ENCODE results near the gene ZNF865.
A peak's percentile ranks its signal among the peaks of the same experiment; 100 is the strongest.

- TF ChIP-seq CTCF (IDR thresholded peaks at IDR 0.05; ENCODE audit: low read length) (peak; percentile 84), EZH2phosphoT487 (IDR thresholded peaks at IDR 0.05; ENCODE audit: low read length) (no peak)
Observed at GRCh38 chr19:55605637-55606470, at the start of gene ZNF865.
